ENCODE measurements around the gene TOMM22. TPM values are rescaled to one million over a fixed set of nuclear protein-coding genes. Genes with fewer than 3 reads are reported as not detected.

TOMM22 gene
- total and polyA plus RNA-seq, 2 donors (not counting 3 experiments of a cell fraction or from before 2014, with no cell fraction given): 62.3 to 98.8 TPM

DNA sequence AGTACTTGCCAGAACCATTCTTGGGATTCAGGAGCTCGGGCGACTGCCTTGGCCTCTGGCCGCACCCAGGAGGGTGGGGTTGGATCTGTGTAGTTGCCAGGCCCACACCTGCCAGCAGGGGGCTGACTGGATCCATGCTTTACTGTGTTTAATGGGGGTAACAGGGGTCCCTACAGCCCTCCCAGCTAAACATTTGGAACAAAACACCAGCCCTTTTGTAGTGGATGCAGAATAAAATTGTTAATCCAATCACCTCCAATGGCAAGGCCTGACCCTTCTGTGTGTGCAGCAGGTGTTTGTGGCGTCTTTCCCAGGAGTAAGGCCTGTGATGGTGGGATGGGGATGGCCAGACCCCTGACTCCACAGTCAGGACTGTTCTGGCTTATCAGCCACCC, 51.6 kb downstream of the TOMM22 start:
- H3K36me3 ChIP-seq (ENCODE audit: control insufficient read depth in 2 of 2, extremely low read depth in 1 of 2, insufficient read depth in 2 of 2, low read length in 2 of 2): peaks cover 9 to 53% of the 10 kb centered on the region in 2 experiments
- ChIA-PET POLR2A (no interaction called here), CTCF (interaction anchor here (1.0 to 3.9 kb wide), 10 partner anchors 8 to 681 kb away, joined by 3 to 19 read pairs (median 5); partner anchors contain the start of gene GTPBP1)
- TF ChIP-seq, protein P1, sequence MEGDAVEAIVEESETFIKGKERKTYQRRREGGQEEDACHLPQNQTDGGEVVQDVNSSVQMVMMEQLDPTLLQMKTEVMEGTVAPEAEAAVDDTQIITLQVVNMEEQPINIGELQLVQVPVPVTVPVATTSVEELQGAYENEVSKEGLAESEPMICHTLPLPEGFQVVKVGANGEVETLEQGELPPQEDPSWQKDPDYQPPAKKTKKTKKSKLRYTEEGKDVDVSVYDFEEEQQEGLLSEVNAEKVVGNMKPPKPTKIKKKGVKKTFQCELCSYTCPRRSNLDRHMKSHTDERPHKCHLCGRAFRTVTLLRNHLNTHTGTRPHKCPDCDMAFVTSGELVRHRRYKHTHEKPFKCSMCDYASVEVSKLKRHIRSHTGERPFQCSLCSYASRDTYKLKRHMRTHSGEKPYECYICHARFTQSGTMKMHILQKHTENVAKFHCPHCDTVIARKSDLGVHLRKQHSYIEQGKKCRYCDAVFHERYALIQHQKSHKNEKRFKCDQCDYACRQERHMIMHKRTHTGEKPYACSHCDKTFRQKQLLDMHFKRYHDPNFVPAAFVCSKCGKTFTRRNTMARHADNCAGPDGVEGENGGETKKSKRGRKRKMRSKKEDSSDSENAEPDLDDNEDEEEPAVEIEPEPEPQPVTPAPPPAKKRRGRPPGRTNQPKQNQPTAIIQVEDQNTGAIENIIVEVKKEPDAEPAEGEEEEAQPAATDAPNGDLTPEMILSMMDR (IDR thresholded peaks at IDR 0.05; ENCODE audit: extremely low read depth in 1 of 2, insufficient read depth in 1 of 2, low read depth in 1 of 2, low read length in 2 of 2): peak; percentile 75 to 79
- TF ChIP-seq POLR2AphosphoS5 (IDR thresholded peaks at IDR 0.05; ENCODE audit: insufficient read depth, low read depth, low read length) (peak; percentile 26), JUN (IDR thresholded peaks at IDR 0.05; ENCODE audit: borderline replicate concordance, insufficient read depth, insufficient read length, low read depth) (no peak)
- dilution Hi-C loops (cut with MboI; ENCODE audit: extremely low pct_ligation_motif_present, low sequenced_read_pairs): no loop called here
- no peak overlapping the region for H3K27ac ChIP-seq (ENCODE audit: insufficient read depth, low read depth, low read length)
- H3K79me2 ChIP-seq (ENCODE audit: control insufficient read depth, insufficient read depth, low read length): no peaks in the 10 kb centered on the region
- H3K27me3 ChIP-seq (ENCODE audit: control insufficient read depth in 2 of 2, insufficient read depth in 2 of 2, low read length in 2 of 2): no peaks in the 10 kb centered on the region
- peak; percentile 19 for DNase-seq (ENCODE audit: low read depth, low spot score)
- H3K9me1 ChIP-seq (replicated peaks; ENCODE audit: control insufficient read depth, extremely low read depth, insufficient read depth, low read length): no peaks in the 10 kb centered on the region
- H3K4me1 ChIP-seq (ENCODE audit: control insufficient read depth, extremely low read depth, insufficient read depth, low read length): no peaks in the 10 kb centered on the region
- H3K4me2 ChIP-seq (ENCODE audit: insufficient read depth, low read length): no peak overlapping the region
- FAIRE-seq: peak; percentile 66
- no TSS peak for BruUV-seq (replicated peaks)
- intact Hi-C loops (cut with micrococcal nuclease): no loop called here
- H4K20me1 ChIP-seq (replicated peaks; ENCODE audit: control insufficient read depth, extremely low read depth, insufficient read depth, low read length): no peaks in the 10 kb centered on the region
- H3K4me3 ChIP-seq (replicated peaks in 1 of 3; ENCODE audit: insufficient read depth in 1 of 3, low read depth in 1 of 3, low read length in 3 of 3): no peak overlapping the region
- no peak overlapping the region for H2AFZ ChIP-seq (ENCODE audit: low read depth, low read length)
- H3K9ac ChIP-seq (replicated peaks; ENCODE audit: extremely low read depth, insufficient read depth, low read length): no peak overlapping the region
- H3K9me3 ChIP-seq (replicated peaks; ENCODE audit: control insufficient read depth, insufficient read depth, low read length): no peaks in the 10 kb centered on the region

DNA sequence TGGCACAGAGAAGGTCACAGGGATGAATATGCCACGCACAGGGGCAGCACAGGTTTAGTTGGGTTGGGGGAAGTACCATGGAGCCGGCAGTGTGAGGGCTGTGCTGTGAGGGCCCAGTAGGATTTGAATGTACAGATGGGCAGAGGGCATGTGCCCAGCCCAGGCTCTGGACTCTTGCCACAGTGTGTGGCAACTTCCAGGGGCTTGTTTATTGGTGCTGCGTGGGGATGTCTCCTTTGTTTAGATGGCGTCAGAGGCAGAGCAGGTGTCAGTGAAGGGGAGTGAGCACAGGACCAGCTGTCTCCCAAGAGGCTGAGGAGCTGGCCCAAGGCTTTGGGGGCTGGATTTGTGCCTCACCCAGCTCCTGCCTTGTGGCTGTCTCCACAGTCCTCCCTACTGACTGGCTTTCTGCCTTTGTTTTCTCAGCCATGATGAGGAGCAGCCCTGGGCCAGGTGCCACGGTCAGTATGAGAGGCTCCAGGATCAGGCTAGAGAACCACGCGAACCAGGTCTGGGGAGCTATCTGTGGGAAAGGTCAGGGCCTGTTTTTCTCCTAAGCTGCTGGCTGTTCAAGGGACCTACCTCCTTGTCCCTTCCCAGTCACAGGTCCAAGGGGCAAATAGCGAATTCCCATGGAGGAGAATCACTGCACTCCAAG, 52.1 kb downstream of the TOMM22 start:
- no peaks in the 10 kb centered on the region for H3K27me3 ChIP-seq (ENCODE audit: control insufficient read depth in 2 of 2, insufficient read depth in 2 of 2, low read length in 2 of 2)
- CTCF ChIA-PET: interaction anchor here (1.0 to 3.9 kb wide), 8 partner anchors 9 to 682 kb away, joined by 3 to 19 read pairs (median 6); no protein-coding TSS in a partner anchor
- H3K36me3 ChIP-seq (ENCODE audit: control insufficient read depth in 2 of 2, extremely low read depth in 1 of 2, insufficient read depth in 2 of 2, low read length in 2 of 2): peaks cover 7 to 54% of the 10 kb centered on the region in 2 experiments
- POLR2A ChIA-PET: no interaction called here
- H3K9me3 ChIP-seq (replicated peaks; ENCODE audit: control insufficient read depth, insufficient read depth, low read length): no peaks in the 10 kb centered on the region
- H2AFZ ChIP-seq (ENCODE audit: low read depth, low read length): no peak overlapping the region
- DNase-seq (ENCODE audit: low read depth, low spot score): no peak
- H3K4me3 ChIP-seq (replicated peaks in 1 of 3; ENCODE audit: insufficient read depth in 1 of 3, low read depth in 1 of 3, low read length in 3 of 3): no peak overlapping the region
- H3K9me1 ChIP-seq (replicated peaks; ENCODE audit: control insufficient read depth, extremely low read depth, insufficient read depth, low read length): no peaks in the 10 kb centered on the region
- no peak overlapping the region for H3K9ac ChIP-seq (replicated peaks; ENCODE audit: extremely low read depth, insufficient read depth, low read length)
- no peaks in the 10 kb centered on the region for H4K20me1 ChIP-seq (replicated peaks; ENCODE audit: control insufficient read depth, extremely low read depth, insufficient read depth, low read length)
- H3K4me2 ChIP-seq (ENCODE audit: insufficient read depth, low read length): no peak overlapping the region
- TF ChIP-seq, protein P1 (IDR thresholded peaks at IDR 0.05; ENCODE audit: extremely low read depth in 1 of 2, insufficient read depth in 1 of 2, low read depth in 1 of 2, low read length in 2 of 2): no peak
- TF ChIP-seq GATA2 (IDR thresholded peaks at IDR 0.05; ENCODE audit: insufficient read depth, insufficient read length, low read depth, low read length) (no peak), POLR2A (IDR thresholded peaks at IDR 0.05; ENCODE audit: low read depth, low read length) (no peak), JUN (IDR thresholded peaks at IDR 0.05; ENCODE audit: borderline replicate concordance, insufficient read depth, insufficient read length, low read depth) (no peak), POLR2AphosphoS5 (IDR thresholded peaks at IDR 0.05; ENCODE audit: insufficient read depth, low read depth, low read length) (no peak), EZH2 (IDR thresholded peaks at IDR 0.05; ENCODE audit: borderline replicate concordance, low read depth, low read length, severe bottlenecking) (no peak), MYC (IDR thresholded peaks at IDR 0.05; ENCODE audit: low read depth, low read length) (no peak), FOS (IDR thresholded peaks at IDR 0.05; ENCODE audit: borderline replicate concordance, insufficient read depth, low read length) (no peak)
- TF ChIP-seq, protein P2, sequence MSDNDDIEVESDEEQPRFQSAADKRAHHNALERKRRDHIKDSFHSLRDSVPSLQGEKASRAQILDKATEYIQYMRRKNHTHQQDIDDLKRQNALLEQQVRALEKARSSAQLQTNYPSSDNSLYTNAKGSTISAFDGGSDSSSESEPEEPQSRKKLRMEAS (IDR thresholded peaks at IDR 0.05; ENCODE audit: insufficient read depth, insufficient read length): no peak
- H3K4me1 ChIP-seq (ENCODE audit: control insufficient read depth, extremely low read depth, insufficient read depth, low read length): no peaks in the 10 kb centered on the region
- no TSS peak for BruUV-seq (replicated peaks)
- intact Hi-C loops (cut with micrococcal nuclease) (no loop called here), dilution Hi-C loops (cut with MboI; ENCODE audit: extremely low pct_ligation_motif_present, low sequenced_read_pairs) (no loop called here)
- H3K27ac ChIP-seq (ENCODE audit: insufficient read depth, low read depth, low read length): no peak overlapping the region
- no peaks in the 10 kb centered on the region for H3K79me2 ChIP-seq (ENCODE audit: control insufficient read depth, insufficient read depth, low read length)
- FAIRE-seq: no peak

Data from endothelial cell of umbilical vein (primary cell).